ENCODE results near the gene TNKS1BP1. TPM values are rescaled to one million over a fixed set of nuclear protein-coding genes. Genes with fewer than 3 reads are reported as not detected.

Gene TNKS1BP1
- total and polyA plus RNA-seq, 9 of the 15 experiments (the other 6 are each of a cell fraction or from before 2014, with no cell fraction given): 1.1 to 47.2 (median 10.9) TPM

- no peak for TF ChIP-seq ZNF512 (tag; IDR thresholded peaks at IDR 0.05)
- TF ChIP-seq CBFA2T2 (conservative IDR thresholded peaks at IDR 0.05): no peak
- TF ChIP-seq ZNF274 (IDR thresholded peaks at IDR 0.05; ENCODE audit: borderline replicate concordance, low read depth, low read length): no peak
- no peak for TF ChIP-seq ZNF263 (CRISPR knock-in tag; IDR thresholded peaks at IDR 0.05; ENCODE audit: borderline replicate concordance)
- no peak for TF ChIP-seq KLF16 (IDR thresholded peaks at IDR 0.05)
- no peak for TF ChIP-seq CBX8 (IDR thresholded peaks at IDR 0.05; ENCODE audit: borderline replicate concordance, extremely low read depth, low read depth, low read length, poor library complexity, severe bottlenecking)
- TF ChIP-seq MLLT1 (IDR thresholded peaks at IDR 0.05): peak in 1 of 2 experiments; percentile 95; a peak in 2 of 4 replicates
- TF ChIP-seq CTCF (IDR thresholded peaks at IDR 0.05 in 2 of 3, conservative IDR thresholded peaks at IDR 0.05 in 1 of 3; ENCODE audit: insufficient read depth in 2 of 3, low read depth in 1 of 3, low read length in 3 of 3): peak in 1 of 3 experiments; percentile 26; a peak in 2 of 6 replicates
- TF ChIP-seq NR2C1 (IDR thresholded peaks at IDR 0.05): 0 out of 2 replicates have a peak, but pooled peaks have one; percentile 37
- TF ChIP-seq NR2C1 (tag; IDR thresholded peaks at IDR 0.05): no peak
- no peak for TF ChIP-seq L3MBTL2 (IDR thresholded peaks at IDR 0.05)
- no peak for TF ChIP-seq ZNF444 (CRISPR knock-in tag; IDR thresholded peaks at IDR 0.05)
- no peak for TF ChIP-seq ZNF592 (IDR thresholded peaks at IDR 0.05)
- TF ChIP-seq POLR2AphosphoS2 (IDR thresholded peaks at IDR 0.05; ENCODE audit: low read length): no peak
- no peak for TF ChIP-seq UBTF (IDR thresholded peaks at IDR 0.05; ENCODE audit: borderline replicate concordance in 1 of 2, low read depth in 2 of 2, low read length in 2 of 2)
Observed at GRCh38 chr11:57316017-57316416, 8.7 kb downstream of the TNKS1BP1 start (continued).

All from K562 (cell line).